ENCODE results near the gene MOB3A. TPM values are rescaled to one million over a fixed set of nuclear protein-coding genes. Genes with fewer than 3 reads are reported as not detected.

MOB3A gene
- total and polyA plus RNA-seq, 4 donors, result 17.7 to 86.6 (median 45.0) TPM

DNA sequence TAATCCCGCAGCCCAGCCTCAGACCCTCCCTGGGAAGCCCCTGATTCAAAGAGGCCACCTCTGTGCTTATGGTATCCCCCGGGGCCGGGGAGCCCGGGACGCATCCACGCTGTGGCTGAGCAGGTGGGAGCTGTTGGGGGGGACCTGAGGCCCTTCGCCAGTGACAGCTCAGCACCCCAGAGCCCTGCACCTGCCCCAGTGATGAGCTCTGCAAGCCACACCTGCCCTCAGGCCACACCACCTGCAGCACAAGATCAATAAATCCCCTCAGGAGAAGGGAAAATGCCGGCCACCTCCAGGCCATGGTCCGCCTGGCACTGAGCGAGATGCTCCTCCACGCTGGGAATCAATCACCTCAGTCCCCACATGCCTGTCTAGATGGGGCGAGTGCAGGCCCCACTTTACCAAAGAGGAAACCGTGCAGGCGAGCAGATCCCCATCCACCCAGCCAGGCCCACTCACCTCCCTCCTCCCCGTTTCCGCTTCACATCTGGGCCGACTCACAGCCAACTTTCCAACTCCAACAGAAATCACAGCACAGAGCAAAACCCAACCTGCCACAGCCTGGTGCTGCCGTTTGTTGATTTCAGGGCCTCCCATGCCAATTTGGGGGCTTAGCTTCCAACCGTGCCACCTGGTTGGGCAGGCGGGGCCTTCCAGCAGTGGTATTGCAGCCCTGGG lies 12.8 kb downstream of the MOB3A start:
- H3K27ac ChIP-seq (ENCODE audit: low read depth in 1 of 2, low read length in 1 of 2), result peak overlapping the region in 1 of 2 donors; percentile 66
- no peaks in the 10 kb centered on the region for H3K27me3 ChIP-seq (ENCODE audit: control insufficient read depth in 3 of 3, insufficient read depth in 3 of 3, low read length in 2 of 3)
- peak; percentile 37 for ATAC-seq (ENCODE audit: insufficient read depth, low FRiP score)
- H3K4me1 ChIP-seq (ENCODE audit: control insufficient read depth in 5 of 5, insufficient read depth in 5 of 5, low read length in 5 of 5), result peaks cover 0 to 21% (median 0%) of the 10 kb centered on the region in 5 donors
- TF ChIP-seq, protein P1, sequence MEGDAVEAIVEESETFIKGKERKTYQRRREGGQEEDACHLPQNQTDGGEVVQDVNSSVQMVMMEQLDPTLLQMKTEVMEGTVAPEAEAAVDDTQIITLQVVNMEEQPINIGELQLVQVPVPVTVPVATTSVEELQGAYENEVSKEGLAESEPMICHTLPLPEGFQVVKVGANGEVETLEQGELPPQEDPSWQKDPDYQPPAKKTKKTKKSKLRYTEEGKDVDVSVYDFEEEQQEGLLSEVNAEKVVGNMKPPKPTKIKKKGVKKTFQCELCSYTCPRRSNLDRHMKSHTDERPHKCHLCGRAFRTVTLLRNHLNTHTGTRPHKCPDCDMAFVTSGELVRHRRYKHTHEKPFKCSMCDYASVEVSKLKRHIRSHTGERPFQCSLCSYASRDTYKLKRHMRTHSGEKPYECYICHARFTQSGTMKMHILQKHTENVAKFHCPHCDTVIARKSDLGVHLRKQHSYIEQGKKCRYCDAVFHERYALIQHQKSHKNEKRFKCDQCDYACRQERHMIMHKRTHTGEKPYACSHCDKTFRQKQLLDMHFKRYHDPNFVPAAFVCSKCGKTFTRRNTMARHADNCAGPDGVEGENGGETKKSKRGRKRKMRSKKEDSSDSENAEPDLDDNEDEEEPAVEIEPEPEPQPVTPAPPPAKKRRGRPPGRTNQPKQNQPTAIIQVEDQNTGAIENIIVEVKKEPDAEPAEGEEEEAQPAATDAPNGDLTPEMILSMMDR (IDR thresholded peaks at IDR 0.05; ENCODE audit: control extremely low read depth, extremely low read depth), result no peak
- DNase-seq, result no peak
- H3K36me3 ChIP-seq (ENCODE audit: control insufficient read depth in 4 of 4, insufficient read depth in 4 of 4, low read length in 4 of 4), result peaks cover 0 to 29% (median 7%) of the 10 kb centered on the region in 4 donors
- H3K4me3 ChIP-seq, result peak overlapping the region; percentile 3
- H3K9ac ChIP-seq (ENCODE audit: insufficient read depth in 1 of 2, low read length in 2 of 2), result no peak overlapping the region
- WGBS, 2 donors, result 40 to 55% methylated on average over 19 to 20 of the region's 20 CpGs
- H3K9me3 ChIP-seq (ENCODE audit: control insufficient read depth in 4 of 4, insufficient read depth in 3 of 4, low read length in 3 of 4), result no peaks in the 10 kb centered on the region

DNA sequence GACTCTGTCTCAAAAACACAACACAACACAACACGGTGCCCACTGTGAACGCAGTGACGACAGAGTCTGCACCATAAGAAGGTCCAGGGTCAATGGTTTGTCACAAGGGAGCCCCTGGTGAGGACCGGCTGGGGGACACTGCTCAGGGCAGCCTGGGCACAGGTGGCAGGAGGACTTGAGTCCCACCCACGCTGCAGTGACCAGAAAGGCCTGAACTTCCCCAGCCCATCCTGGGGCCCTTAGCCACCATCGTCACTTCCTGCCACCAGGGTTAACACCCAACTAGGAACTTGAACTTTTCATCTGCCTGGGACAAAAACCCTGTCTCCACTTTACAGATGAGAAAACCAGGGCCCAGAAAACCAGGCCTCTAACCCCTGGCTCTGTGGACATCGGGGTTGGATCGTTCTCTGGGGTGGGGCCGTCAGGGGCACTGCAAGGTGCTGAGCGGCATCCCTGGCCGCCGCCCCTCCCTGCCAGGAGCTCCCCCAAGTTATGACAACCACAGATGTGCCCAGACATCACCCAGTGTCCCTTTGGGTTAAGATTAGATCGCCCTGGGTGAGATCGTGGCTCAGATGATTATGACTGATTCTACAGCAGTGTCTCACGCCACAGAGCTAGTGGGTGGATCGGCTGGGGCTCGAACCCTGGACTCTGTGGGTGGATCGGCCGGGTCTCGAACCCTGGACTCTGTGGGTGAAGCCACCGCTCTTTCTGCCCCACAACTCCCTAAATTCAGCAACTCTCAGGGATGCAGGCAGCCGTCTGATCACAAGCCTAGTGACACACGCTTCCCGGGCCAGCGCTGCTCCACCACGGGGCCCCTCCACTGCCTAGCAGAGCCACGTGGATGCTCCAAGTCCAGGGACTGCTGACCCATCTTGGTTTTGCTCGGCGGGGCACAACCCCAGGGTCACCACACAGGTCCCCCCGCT lies 14.0 kb downstream of the MOB3A start:
- ATAC-seq (ENCODE audit: insufficient read depth, low FRiP score) (no peak), DNase-seq (no peak)
- H3K4me3 ChIP-seq, result peak overlapping the region; percentile 14
- no peaks in the 10 kb centered on the region for H3K27me3 ChIP-seq (ENCODE audit: control insufficient read depth in 3 of 3, insufficient read depth in 3 of 3, low read length in 2 of 3)
- peaks cover 0 to 2% (median 0%) of the 10 kb centered on the region in 4 donors for H3K9me3 ChIP-seq (ENCODE audit: control insufficient read depth in 4 of 4, insufficient read depth in 3 of 4, low read length in 3 of 4)
- H3K4me1 ChIP-seq (ENCODE audit: control insufficient read depth in 5 of 5, insufficient read depth in 5 of 5, low read length in 5 of 5), result peaks cover 0 to 16% (median 0%) of the 10 kb centered on the region in 5 donors
- H3K9ac ChIP-seq (ENCODE audit: insufficient read depth in 1 of 2, low read length in 2 of 2), result no peak overlapping the region
- peak overlapping the region in 1 of 2 donors; percentile 70 for H3K27ac ChIP-seq (ENCODE audit: low read depth in 1 of 2, low read length in 1 of 2)
- H3K36me3 ChIP-seq (ENCODE audit: control insufficient read depth in 4 of 4, insufficient read depth in 4 of 4, low read length in 4 of 4), result peaks cover 0 to 37% (median 13%) of the 10 kb centered on the region in 4 donors
- TF ChIP-seq, protein P1 (IDR thresholded peaks at IDR 0.05; ENCODE audit: control extremely low read depth, extremely low read depth), result no peak
- WGBS, 2 donors, result 76 to 81% methylated on average over 30 of the region's 30 CpGs

DNA sequence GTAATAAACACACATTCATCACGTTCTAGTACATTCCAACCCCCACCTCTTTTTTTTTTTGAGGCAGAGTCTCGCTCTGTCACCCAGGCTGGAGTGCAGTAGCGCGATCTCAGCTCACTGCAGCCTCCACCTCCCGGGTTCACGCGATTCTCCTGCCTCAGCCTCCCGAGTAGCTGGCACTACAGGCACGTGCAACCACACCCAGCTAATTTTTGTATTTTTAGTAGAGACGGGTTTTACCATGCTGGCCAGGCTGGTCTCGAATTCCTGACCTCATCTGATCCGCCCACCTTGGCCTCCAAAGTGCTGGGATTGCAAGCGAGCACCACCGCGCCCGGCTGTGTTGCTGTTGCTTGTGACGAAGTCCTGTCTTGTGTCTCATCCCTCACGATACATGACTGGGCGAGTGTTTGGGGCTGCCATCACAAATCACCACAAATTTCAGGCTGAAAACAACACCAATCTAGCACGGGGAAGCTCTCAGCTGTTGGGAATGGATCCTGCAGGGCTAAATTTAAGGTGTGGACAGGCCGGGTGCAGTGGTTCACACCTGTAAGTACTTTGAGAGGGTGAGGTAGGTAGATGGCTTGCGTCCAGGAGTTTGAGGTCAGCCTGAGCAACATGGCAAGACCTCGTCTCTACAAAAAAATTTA lies 15.7 kb downstream of the MOB3A start:
- no peak overlapping the region for H3K4me3 ChIP-seq
- no peak for DNase-seq
- peaks cover 0 to 13% (median 0%) of the 10 kb centered on the region in 5 donors for H3K4me1 ChIP-seq (ENCODE audit: control insufficient read depth in 5 of 5, insufficient read depth in 5 of 5, low read length in 5 of 5)
- TF ChIP-seq, protein P1 (IDR thresholded peaks at IDR 0.05; ENCODE audit: control extremely low read depth, extremely low read depth), result no peak
- peak overlapping the region in 1 of 2 donors; percentile 32 for H3K27ac ChIP-seq (ENCODE audit: low read depth in 1 of 2, low read length in 1 of 2)
- no peak overlapping the region for H3K9ac ChIP-seq (ENCODE audit: insufficient read depth in 1 of 2, low read length in 2 of 2)
- 84 to 90% methylated on average over 23 of the region's 23 CpGs for WGBS, 2 donors
- no peaks in the 10 kb centered on the region for H3K27me3 ChIP-seq (ENCODE audit: control insufficient read depth in 3 of 3, insufficient read depth in 3 of 3, low read length in 2 of 3)
- H3K36me3 ChIP-seq (ENCODE audit: control insufficient read depth in 4 of 4, insufficient read depth in 4 of 4, low read length in 4 of 4), result peaks cover 4 to 49% (median 21%) of the 10 kb centered on the region in 4 donors
- ATAC-seq (ENCODE audit: insufficient read depth, low FRiP score), result no peak
- peaks cover 0 to 2% (median 0%) of the 10 kb centered on the region in 4 donors for H3K9me3 ChIP-seq (ENCODE audit: control insufficient read depth in 4 of 4, insufficient read depth in 3 of 4, low read length in 3 of 4)
